ENCODE results near the gene SERPINI1.

Gene SERPINI1

DNA sequence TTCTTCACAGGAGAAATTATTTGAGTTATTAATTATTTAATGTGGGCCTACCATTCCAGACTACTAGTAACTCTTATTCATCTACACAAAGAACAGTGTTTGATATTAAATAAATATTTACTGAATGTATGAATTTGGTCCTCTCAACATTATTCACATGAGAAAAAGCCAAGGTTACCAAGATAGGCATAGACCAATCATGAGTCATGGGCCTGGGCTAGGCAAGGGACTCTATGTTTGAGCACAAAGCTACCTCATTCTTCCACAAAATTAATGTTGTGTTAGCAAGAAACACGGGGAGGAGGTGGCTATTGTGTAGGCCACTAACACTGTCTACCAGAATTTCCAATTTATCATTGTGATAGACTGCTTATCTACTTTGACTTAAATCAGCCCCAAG is 115.7 kb downstream of the SERPINI1 start:
- no peak for DNase-seq (ENCODE audit: low read depth)

DNA sequence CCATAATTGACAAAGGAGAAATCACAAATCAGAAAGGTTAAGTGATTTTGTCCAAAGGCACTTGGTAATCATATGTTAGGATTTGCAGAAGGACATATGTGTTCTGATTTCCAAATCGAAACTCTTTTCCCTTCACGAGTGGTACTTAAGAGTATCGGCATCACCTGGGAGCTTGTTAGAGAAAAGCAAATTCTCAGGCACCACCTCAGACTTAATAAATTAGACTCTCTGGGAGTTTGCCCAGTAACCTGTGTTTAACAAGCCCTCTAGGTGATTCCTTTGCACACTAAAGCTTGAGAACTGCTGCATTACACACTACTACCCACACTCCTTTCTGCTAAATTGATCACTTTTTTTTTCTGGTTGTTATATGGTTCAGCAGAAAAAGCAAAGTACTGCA is 116.2 kb downstream of the SERPINI1 start:
- no peak for DNase-seq (ENCODE audit: low read depth)

DNA sequence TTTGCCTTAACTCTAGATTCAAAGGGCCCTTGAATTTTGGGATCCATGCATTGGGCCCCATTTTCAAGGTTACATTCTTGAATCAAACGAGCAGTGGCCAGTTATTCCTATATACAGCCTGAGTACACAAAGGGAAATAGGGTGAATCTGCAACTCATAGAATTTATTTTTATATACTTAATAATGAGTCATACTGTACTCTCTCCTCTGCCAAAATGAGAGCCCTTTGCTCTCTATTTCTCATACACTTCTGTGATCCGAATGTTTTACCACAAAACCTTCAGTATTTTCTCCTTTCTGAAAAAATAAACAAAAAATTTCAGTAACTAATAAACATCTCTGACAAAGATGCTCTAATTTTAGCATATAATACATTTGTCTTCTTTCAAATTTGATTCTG is 116.7 kb downstream of the SERPINI1 start:
- DNase-seq (ENCODE audit: low read depth): no peak

DNA sequence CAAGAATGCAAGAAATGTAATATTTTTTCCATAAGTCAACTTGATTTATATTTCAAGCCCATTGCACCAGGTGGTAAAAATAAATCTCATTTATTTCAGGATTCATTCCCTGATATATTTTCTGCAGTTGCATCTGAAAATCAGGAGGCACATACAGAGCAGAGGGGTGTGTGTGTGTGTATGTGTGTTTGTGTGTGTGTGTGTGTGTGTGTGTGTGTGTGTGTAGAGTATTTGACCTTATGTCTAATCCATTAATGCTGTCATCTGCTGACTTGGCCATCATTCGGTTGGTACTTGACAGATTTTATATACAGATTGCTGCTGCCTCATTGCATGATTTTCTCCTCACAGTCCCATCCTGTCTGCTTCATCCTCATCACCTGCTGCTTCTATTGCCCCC is 118.5 kb downstream of the SERPINI1 start:
- DNase-seq (ENCODE audit: low read depth): no peak

DNA sequence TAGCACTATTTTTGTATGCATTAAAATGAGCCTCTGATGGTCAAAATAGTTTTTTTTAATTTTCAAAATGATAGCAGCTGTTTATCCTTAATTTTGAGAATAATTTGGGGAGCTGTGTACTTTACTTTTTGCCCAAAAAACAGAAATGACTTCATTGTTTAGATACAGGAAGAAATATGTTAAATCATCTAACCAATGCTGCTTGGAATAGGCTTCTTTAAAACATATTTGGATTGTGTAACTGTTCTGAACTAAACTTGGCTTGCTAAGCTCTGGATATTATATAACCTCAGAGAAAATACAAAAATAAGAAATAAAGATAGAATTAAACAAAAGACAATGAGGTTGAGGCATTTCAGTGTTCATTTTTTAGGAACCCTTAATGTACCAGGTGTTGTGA is 119.3 kb downstream of the SERPINI1 start:
- DNase-seq (ENCODE audit: low read depth): no peak

DNA sequence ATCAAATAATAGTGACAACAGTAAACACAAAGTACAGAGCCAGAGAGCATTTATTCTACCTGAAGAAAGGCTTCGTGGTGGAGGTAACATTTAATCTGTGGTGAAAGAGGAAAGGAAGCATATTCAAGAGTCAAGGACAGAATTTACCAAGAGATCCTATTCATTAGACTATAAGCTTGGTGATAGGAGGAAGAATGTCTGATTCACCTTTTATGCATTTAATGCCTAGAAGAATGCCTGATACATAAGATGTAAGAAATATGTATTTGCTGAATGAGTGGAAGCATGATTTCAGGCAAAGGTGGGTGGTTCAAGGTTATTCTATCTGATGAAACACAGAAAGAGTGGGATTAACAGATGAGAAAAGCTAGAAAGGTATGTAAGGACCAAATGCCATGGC is 119.8 kb downstream of the SERPINI1 start:
- no peak for DNase-seq (ENCODE audit: low read depth)

DNA sequence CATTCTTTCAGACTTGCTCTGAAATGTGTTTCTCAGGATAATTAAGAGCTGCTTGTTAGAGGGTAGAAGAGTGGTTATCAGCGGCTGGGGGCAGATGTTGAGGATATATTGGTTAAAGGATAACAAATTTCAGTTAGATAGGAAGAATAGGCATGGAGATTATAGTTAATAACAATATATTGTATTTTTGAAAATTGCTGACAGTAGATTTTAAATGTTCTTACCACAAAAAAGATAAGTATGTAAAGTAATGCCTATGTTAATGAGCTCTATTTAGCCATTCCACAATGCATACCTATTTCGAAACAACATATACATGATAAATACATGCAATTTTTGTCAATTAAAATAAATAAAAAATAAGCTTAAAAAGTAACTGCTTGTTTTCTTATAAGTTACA is 123.3 kb downstream of the SERPINI1 start:
- DNase-seq (ENCODE audit: low read depth): no peak

DNA sequence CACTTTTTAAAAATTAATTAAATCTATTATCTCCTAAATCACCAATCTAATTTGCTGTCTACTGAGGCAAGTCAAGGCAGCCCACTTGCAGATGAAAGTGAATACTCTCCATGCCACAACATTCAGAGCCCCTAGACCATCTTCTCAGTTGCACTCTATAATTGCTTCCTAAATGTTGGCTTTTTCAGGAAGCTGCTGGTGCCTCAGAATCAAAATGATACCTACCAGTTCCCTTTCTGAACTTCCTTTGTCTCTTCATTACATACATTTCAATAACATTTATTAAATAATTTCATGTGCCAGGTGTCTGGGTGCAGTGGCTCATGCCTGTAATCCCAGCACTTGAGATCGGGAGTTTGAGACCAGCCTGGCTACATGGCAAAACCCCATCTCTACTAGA is 124.1 kb downstream of the SERPINI1 start:
- DNase-seq (ENCODE audit: low read depth): no peak

DNA sequence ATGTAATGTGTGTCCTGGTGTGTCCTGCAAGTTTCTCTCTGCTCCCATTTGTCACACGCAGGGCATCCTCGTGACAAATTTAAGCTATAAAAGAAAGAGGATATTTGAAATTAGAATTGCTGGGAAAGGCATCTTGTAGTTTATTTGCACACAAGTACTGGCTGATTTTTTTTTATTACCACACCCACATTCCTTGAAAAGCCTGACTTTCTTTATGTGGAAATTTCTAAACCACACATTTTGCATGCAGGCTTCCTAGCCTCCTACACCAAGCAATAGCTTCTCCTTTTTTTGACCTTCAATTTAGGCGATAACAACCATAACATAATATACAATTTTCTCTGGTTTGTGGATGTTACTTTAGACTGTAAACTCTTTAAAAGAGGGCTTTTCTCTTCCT is 126.1 kb downstream of the SERPINI1 start:
- DNase-seq (ENCODE audit: low read depth): no peak

DNA sequence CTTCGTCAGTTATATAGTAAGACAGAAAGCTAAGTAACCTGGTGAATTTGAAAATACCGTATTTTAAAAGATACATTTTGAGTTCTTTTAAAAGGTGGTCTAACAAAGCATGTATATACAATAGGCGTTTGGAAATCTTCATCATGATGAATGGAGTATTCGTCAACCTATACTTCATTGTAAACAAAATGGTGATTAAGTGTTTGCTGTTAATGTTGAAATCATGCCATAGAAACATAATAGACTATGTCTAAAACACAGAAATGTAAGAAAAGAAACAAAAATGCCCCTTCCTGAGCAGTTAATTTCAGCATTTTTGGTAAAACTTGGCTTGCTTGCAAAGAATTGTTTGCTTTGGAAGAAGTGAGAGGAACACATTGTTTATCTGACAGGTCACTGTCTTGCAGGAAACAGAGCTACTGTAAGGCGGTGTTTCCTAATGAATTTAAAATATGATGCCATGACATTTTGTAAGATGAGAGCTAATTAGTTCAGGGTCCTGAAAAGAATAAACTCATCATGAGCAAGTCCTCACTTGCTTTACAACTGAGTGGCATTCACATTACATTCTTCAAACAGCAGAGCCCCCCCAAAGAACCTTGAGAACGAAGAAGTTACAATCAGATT is 126.7 kb downstream of the SERPINI1 start:
- no peak for DNase-seq (ENCODE audit: low read depth)

DNA sequence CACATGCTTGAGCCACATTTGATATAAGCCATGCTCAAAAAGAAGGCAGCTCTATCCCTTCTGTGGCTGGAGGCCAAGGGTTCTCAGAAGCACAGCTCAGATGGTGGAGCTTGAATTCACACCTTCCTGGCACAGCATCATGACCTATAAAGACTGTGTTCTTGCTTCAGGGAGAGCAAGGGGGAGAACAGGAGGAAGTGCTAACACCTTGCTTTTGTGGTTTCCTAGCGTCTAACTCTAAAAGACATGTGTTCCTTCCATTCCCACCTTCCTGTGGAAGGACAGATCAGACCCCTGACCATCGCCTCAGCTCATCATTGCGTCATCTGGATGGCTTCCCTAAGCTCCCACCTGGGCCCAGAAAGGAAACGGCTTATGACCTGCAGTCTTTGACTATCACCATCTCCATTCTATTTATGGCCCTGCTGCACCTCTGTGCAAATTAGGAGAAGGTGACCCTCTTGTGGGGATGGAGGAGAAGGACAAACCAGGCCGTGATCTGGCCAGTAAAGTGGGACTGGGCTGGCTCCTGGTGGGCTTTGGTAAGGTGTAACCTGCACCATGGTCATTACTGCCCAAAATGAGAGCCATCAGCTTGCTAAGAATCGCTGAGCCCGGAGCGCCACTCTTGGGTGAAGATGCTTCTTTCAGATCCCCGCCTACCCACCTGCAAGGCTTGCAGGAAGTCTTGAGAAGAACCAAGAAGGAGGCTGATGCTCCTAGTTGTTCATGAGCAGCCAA is 128.5 kb downstream of the SERPINI1 start:
- no peak for DNase-seq (ENCODE audit: low read depth)

DNA sequence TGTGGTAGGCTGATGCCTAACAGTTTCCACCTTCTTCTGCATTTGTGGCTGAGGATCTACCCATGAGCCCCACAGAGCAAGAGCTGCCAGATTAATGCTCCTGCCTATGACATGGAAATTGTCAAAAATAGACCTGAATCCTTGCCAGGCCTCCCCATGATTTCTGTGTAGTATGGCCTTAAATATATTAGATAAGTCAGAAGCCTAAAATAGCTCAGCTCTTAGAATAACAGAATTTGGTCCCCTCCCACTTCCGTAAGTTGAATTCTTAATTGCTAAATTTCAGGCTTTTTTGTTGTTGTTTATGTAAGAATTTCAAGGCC is 129.0 kb downstream of the SERPINI1 start:
- no peak for DNase-seq (ENCODE audit: low read depth)

DNA sequence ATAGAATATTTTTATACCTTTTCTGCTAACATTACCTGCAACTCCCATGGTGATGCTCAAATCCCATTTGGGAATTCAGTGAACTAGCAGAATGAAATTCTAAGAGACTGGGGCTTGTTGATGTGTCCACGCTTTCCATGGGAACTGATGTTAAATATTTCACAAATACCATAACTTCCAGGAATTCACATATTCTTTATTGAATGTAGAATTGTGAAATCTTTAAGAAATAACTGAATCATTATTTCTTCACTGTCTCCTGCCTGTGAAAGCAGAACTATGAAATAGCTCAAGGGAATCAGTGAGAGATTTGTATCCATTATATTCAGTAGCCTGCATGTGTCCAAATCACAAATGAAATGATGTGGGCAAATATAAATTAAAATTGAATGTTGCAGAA is 130.8 kb downstream of the SERPINI1 start:
- DNase-seq (ENCODE audit: low read depth): no peak

DNA sequence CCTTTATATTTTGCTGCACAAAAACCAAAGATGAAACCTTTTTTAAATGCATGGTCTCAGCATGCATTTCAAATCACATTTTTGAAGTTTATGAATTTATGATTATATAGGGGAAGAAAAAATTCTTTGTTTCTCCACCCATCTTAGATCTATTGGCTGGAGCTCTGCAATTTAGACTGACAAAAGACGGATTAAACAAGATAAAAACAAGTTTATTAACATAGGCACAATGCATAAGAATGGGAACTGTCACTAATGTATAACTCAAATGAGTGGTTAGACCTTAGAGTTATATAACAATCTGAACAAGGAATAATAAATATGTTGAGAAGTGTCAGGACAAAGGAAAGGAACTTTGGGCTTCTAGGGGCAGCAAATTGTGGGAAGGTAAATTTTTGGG is 132.5 kb downstream of the SERPINI1 start:
- DNase-seq (ENCODE audit: low read depth): no peak

DNA sequence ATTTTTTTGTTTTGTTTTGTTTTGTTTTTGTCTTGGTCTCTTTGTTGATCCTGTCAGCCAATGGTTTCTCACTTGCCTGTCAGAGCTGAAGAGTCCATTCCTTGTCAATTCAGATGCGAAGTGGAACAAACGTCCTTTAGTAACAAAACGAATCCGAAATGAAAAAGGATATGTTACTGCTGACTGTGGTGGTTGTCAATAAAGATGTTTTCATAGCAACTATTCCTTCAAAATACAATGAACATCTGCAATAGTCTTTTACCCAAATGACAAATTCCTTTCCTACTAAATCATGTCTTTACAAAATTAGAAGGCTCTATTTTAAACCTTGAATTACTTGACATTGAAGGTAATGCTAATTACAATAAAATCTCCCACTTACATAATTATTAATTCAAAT is 134.7 kb downstream of the SERPINI1 start:
- DNase-seq (ENCODE audit: low read depth): no peak

DNA sequence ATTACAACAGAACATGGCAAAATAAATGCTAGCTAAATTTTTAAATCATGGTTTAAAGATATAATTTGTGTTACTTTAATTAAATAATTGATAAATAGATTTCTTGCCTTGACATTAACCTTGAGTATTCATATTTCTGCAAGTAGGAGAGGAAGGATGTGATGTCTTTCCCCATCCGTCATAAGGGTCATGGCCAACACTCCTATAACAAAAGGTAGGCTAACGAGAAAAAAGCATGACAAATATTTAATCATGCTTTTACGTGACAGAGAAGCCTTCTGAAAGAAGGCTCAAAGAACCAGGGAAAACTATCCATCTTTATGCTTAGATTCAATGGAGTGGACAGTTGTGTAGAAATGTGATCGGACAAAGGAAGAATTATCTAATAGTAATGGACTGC is 135.2 kb downstream of the SERPINI1 start:
- DNase-seq (ENCODE audit: low read depth): no peak

DNA sequence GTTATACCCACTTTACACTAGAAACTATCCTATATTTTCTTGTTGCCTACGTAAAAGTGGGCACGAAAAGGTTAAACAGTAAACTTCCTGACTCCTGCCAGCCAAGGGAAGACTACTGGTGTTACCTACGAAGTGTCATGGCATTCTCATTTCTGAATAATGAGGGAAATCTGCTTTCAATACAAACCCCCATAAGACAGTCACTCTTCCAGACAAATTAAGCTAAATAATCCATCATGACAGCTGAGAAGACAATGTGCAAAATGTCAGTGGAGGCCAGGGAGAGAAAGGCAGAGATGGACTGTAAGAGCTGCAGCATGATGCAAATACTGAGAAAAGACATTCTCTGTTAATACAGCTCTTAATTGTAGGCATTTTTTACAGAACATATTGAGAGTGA is 136.5 kb downstream of the SERPINI1 start:
- DNase-seq (ENCODE audit: low read depth): no peak

DNA sequence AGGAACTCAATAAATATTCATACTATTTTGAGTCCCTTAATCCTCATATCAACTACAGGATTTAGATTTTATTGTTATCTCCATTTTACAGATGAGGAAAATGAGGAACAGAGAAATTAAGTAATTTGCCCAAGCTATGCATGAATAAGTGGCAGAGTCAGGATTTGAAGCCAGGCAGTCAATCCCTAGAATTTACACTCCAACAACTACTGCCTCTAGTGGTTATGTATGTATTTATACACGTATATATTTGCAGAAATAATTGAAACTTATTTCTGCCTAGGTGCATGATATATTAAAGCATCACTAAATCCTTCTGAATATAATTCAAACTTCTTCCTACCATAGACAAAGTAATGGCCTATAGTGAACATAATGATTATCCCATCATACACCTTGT is 137.4 kb downstream of the SERPINI1 start:
- no peak for DNase-seq (ENCODE audit: low read depth)

DNA sequence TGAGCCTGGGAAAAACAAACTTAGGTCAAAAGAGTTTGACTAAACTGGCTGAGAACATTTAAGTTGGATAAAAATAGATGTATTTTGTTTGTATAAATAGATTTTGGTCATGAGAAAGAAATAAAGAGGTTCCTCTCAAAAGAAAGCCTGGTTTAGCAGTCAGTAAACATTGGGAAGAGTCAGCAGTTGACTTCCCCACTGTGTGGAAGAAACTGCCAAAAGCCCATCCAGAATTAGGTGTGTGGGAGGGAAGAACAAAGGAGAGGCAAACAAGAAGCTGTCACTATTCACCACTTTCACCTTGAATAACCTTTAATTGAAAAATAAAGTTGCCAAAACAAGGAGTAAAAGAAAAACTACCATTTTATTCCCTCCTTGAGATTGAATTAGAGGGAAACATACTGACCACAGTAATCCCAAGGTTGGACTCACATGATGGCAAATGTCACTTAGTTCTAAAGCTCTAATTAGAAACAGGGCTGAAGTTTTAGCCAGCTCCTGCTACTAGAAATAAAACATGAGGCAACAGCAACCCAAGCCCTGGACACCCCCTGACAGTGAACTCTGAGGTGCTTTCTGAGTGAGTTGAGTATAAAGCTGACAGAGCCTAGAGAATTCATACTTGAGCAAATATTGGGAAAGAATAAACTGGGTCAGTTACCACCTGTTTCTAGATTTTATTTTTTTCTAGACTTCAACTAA is 139.3 kb downstream of the SERPINI1 start:
- DNase-seq (ENCODE audit: low read depth): no peak

All from stimulated activated CD8-positive, alpha-beta memory T cell treated with anti-CD3 and anti-CD28 coated beads, Interleukin-12 subunit alpha, Interleukin-12 subunit beta, amount 100 ng/mL, for 4 hours (primary cell).